Adrenal gland (tissue), 5 donors: ENCODE results near the gene RBM17.

Experiments
- POLR2A ChIP-seq, 2 donors: fragments of 450-650 bp; IDR thresholded peaks; one replicate each; pipeline ENCODE4 v1.6.1; 2017; ENCODE audit warnings: antibody characterized with exemption in 2 of 2, mild to moderate bottlenecking in 2 of 2, moderate library complexity in 1 of 2
- TF ChIP-seq, protein P1 (sequence below), 6 experiments: fragments of 450-650 bp in 4 of 6; fragments of 200-600 bp in 2 of 6; sonication (generic) in 1 of 6; IDR thresholded peaks; 1 replicate in 5 of 6; 2 replicates in 1 of 6; pipeline versions ENCODE4 v1.5.1 to v1.8.0; 2016 to 2021; ENCODE audit warnings: antibody characterized with exemption in 6 of 6, mild to moderate bottlenecking in 2 of 6, moderate library complexity in 1 of 6
- donor health status: DM: no; HTN: no; CAD: no.

DNA sequence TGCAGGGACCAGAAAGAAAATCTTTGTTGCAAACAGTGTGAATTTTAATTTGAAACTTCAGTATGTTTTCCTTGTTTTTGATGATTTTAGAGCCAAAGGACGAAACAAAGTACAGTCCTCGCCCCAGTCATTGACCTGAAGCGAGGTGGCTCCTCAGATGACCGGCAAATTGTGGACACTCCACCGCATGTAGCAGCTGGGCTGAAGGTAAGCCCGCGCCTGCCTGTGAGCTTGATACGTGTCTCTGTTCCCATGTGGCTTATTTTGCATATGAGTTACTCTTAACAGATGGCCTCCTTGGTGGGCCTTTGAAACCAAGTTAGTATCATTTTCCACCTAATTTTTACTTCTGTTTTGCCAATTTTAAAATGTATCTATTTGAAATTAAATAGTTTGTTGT, 12.3 kb downstream of the RBM17 start:
- TF ChIP-seq, protein P1, sequence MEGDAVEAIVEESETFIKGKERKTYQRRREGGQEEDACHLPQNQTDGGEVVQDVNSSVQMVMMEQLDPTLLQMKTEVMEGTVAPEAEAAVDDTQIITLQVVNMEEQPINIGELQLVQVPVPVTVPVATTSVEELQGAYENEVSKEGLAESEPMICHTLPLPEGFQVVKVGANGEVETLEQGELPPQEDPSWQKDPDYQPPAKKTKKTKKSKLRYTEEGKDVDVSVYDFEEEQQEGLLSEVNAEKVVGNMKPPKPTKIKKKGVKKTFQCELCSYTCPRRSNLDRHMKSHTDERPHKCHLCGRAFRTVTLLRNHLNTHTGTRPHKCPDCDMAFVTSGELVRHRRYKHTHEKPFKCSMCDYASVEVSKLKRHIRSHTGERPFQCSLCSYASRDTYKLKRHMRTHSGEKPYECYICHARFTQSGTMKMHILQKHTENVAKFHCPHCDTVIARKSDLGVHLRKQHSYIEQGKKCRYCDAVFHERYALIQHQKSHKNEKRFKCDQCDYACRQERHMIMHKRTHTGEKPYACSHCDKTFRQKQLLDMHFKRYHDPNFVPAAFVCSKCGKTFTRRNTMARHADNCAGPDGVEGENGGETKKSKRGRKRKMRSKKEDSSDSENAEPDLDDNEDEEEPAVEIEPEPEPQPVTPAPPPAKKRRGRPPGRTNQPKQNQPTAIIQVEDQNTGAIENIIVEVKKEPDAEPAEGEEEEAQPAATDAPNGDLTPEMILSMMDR (IDR thresholded peaks at IDR 0.05), result no peak
- TF ChIP-seq POLR2A (IDR thresholded peaks at IDR 0.05), result no peak
